ENCODE results near the gene FAM222A.

FAM222A gene

DNA sequence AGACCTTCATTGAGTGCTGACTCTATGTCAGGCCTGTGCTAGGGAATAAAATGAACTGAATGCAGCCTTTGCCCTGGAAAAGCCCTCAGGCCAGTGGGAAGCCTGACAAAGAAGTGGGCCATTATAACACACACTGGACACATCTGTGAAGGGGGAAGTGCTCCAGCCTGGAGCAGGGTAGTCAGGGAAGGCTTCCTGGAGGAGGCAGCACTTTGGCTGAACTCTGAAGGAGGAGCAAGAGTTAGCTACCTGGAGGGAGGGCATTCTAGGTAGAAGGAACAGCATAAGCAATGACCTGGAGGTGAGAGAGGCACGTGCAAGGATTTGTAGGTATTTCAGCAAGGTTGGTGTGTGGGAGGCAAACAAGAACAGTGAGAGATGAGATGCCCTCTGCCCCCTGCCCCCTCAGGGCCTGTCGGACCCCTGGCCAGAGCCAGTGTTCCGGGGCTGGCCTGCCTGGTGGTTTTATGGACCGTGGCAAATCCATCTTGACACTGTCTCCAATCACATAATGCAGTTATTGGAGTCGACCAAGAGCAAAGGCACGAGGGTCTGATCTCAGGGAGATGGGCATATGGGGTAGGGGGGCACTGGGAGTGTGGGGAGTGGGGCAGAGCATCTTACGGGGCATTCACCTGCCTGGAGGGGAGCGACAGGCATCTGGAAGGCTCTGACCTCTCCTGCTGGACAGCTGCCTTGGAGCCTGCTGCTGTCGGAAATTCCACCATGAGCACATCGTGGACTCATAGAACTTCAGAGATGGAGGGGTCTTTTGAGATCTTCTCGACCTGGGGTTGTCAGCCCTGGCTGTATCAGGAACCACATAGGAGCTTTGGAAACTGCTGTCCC is 2.7 kb upstream of the FAM222A start:
- no peak overlapping the region for H3K4me3 ChIP-seq (ENCODE audit: low read depth, low read length)
- TF ChIP-seq, protein P1, sequence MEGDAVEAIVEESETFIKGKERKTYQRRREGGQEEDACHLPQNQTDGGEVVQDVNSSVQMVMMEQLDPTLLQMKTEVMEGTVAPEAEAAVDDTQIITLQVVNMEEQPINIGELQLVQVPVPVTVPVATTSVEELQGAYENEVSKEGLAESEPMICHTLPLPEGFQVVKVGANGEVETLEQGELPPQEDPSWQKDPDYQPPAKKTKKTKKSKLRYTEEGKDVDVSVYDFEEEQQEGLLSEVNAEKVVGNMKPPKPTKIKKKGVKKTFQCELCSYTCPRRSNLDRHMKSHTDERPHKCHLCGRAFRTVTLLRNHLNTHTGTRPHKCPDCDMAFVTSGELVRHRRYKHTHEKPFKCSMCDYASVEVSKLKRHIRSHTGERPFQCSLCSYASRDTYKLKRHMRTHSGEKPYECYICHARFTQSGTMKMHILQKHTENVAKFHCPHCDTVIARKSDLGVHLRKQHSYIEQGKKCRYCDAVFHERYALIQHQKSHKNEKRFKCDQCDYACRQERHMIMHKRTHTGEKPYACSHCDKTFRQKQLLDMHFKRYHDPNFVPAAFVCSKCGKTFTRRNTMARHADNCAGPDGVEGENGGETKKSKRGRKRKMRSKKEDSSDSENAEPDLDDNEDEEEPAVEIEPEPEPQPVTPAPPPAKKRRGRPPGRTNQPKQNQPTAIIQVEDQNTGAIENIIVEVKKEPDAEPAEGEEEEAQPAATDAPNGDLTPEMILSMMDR (IDR thresholded peaks at IDR 0.05; ENCODE audit: low read depth, low read length, missing control alignments): no peak
- no peak for DNase-seq (ENCODE audit: low read depth)

DNA sequence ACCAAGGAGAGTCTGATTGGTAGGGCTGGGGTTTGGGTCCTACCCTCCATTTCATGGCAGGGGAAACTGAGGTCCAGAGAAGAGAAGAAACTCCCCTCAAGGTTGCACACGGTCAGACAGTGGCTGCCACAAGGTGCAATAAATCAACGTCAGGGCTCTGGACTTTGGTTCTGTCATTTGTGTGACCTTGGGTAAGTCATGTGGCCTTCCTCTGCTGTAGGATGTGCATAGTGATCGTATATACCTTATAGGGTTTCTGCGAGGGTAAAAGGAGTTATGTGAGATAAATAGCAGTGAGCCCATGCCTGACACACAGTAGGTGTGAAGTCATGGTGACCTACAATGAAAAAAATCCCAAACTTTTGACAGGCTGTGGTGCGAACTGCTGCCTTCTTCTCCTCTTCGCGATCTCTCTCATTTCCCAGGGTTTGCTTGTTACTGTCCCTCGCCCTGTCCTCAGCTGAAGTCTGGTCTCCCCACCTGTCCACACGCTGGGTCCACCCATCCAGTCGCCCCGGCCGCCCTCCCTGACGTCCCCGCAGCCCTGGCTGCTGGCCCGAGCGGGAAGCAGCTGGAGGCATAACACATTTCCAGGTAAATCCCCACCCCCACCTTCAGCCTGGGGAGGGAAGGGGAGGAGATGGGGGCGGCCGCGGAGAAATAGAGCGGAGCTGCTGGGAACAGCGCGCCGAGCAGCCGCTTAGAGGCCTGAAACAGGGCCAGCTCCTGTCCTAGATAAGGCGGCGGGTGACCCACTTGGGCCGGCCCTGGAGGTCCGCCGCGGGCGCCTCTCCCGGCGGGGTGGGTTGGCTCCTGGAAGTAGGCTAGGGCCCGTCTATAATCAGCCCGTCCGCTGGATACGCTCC is 1.8 kb upstream of the FAM222A start:
- no peak for DNase-seq (ENCODE audit: low read depth)
- H3K4me3 ChIP-seq (ENCODE audit: low read depth, low read length): no peak overlapping the region
- TF ChIP-seq, protein P1 (IDR thresholded peaks at IDR 0.05; ENCODE audit: low read depth, low read length, missing control alignments): no peak

DNA sequence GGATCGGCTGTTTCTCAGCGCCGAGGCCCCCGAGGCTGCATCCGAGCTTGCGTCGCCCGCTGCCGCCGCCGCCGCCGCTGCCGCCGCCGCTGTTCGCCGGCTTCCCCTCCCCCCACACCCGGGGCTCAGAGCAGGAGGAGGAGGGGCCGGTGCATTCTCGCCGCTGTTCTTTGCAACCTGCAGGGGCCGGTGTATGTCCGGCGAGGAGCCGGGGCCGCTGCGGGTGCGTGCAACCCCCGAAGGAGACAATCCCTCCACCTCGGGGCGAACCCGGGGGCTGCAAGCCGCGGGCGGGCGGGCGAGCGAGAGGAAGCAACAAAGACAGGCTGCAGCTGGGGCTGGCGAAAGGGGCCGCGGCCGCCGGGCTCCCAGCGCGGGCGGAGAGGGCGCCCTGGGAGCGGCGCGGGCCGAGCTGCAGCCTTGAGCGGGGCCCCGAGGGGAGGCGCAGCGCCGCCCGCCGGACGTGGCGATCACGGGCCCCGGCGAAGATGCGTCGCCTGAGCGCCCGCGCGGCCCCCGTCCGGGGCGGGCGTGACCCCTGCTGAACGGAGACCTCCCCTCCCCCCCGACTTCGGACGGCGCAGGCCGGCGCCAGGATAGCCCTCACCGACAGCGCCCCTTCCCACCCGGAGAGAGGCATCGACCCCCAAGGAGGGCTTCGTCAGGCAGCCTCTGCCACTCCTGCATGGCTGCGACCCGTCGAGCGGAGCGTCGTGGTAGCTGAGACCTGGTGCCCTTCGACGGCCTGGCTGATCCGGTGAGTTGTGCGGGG is 702 bp downstream of the FAM222A start:
- H3K4me3 ChIP-seq (ENCODE audit: low read depth, low read length): peak overlapping the region; percentile 50
- DNase-seq (ENCODE audit: low read depth): no peak
- TF ChIP-seq, protein P1 (IDR thresholded peaks at IDR 0.05; ENCODE audit: low read depth, low read length, missing control alignments): peak; percentile 4

DNA sequence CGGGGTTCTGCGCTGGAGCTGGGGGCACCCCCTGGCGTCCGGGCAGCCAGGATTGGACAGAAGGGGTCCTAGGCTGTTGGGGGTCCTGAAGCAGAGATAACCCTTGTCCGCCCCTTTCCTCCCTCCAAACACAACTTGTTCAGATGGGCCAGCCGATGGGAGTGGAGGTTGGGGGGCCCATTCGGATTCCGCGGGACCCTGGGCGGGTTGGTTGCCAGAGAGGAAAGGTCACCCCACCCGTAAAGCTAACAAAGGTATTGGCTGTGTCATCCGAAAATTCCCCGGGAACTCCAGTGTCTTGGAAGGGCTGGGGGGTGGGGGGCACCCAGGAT is 1.3 kb downstream of the FAM222A start:
- TF ChIP-seq, protein P1 (IDR thresholded peaks at IDR 0.05; ENCODE audit: low read depth, low read length, missing control alignments): no peak
- no peak for DNase-seq (ENCODE audit: low read depth)
- H3K4me3 ChIP-seq (ENCODE audit: low read depth, low read length): no peak overlapping the region; the same call in 1 of the 2 replicates

DNA sequence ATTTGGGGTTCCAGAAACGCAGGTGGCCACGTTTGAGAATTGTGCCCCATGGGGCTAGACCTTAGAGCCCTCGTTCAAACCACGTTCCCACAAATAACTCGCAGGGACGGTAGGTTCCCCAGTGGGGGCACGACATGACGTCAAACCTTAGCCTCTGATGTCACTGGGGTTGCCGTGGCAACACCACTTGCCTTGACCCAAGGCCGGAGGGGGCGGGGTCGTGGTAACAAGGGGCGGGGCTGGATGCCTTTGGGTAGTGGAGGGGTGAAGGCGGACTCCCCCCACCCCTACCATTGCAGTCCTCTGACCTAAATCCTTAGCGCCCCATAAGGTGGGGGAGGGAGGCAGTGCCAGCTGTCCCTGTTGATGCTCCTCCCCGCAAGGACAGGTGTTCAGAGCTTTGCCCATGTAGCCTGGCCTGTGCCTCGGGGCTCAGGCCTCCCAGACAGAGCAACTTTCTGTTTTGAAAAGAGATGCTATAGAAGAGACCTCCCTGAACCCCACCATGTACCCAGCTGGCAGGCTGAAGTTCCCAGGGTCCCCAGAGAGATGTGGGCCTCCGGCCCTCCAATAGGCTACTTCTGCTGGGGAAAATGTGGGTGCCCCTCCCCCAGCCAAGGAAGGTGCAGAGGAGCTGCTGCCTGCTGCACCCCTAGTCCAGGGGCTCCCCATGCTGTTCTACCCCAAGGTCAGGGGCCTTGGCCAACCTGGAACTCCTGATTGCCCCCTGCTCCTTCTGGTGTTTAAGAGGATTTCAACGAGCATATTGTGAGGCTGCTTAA is 1.9 kb downstream of the FAM222A start:
- no peak overlapping the region for H3K4me3 ChIP-seq (ENCODE audit: low read depth, low read length)
- TF ChIP-seq, protein P1 (IDR thresholded peaks at IDR 0.05; ENCODE audit: low read depth, low read length, missing control alignments): no peak
- no peak for DNase-seq (ENCODE audit: low read depth)

DNA sequence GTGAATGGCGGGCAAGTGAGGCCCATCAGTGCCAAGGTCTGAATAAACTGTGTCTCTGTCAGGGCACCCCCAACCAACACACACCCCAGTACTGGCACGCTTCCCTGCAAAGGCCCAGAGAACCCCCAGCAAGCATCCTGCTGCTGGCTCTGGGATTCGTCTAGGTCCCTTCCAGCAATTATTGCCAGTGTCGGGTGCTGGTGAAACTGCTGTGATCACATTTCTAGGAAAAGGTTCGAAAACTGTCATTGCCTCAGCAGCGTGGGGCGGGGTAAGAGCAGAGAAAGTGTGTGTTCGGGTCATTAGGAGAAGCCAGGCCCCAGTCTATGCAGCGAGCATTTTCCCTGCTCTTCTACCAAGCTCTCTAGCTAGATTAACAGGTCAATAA is 2.5 kb downstream of the FAM222A start:
- DNase-seq (ENCODE audit: low read depth): no peak
- no peak overlapping the region for H3K4me3 ChIP-seq (ENCODE audit: low read depth, low read length)
- TF ChIP-seq, protein P1 (IDR thresholded peaks at IDR 0.05; ENCODE audit: low read depth, low read length, missing control alignments): no peak
